Measurements from ENCODE around the gene ZNF384.
A peak's percentile ranks its signal among the peaks of the same experiment; 100 is the strongest.
"Not testable (repeated sequence)": the region's sequence is repeated elsewhere in the genome, so short reads cannot be mapped to it uniquely, and the experiment has no call there.

Gene ZNF384

GRCh38 chr12:6716874-6717437, 27.8 kb upstream of the ZNF384 start:
- POLR2A ChIA-PET: interaction anchor here (0.8 kb wide), 1 partner anchor 60 kb away, joined by 3 read pairs; no protein-coding TSS in a partner anchor

GRCh38 chr12:6716031-6716873, 27.1 kb upstream of the ZNF384 start:
- POLR2A ChIA-PET: interaction anchor here (0.8 kb wide), 1 partner anchor 61 kb away, joined by 3 read pairs; no protein-coding TSS in a partner anchor
- CTCF ChIA-PET; H3K27ac ChIP-seq (ENCODE audit: extremely low read depth, low read depth, low read length); H3K9me3 ChIP-seq (ENCODE audit: control insufficient read depth, insufficient read depth, low read depth, low read length); H3K4me3 ChIP-seq (ENCODE audit: low read depth, low read length); H3K36me3 ChIP-seq (ENCODE audit: control insufficient read depth in 2 of 2, insufficient read depth in 1 of 2, low read length in 2 of 2); H3K4me1 ChIP-seq (ENCODE audit: control insufficient read depth, insufficient read depth, low read length): not testable (repeated sequence)
- TF ChIP-seq SP2 (tag by site-specific recombination; IDR thresholded peaks at IDR 0.05): peak; percentile 11; the same call in 1 of the 2 replicates

More at GRCh38 chr12:6716874-6717437, 27.8 kb upstream of the ZNF384 start:
- Histone ChIP-seq H3K27ac (ENCODE audit: extremely low read depth, low read depth, low read length) (no peak overlapping the region), H3K9me3 (ENCODE audit: control insufficient read depth, insufficient read depth, low read depth, low read length) (no peaks in the 10 kb centered on the region), H3K4me1 (ENCODE audit: control insufficient read depth, insufficient read depth, low read length) (no peaks in the 10 kb centered on the region), H3K4me3 (ENCODE audit: low read depth, low read length) (no peak overlapping the region), H3K36me3 (ENCODE audit: control insufficient read depth in 2 of 2, insufficient read depth in 1 of 2, low read length in 2 of 2) (no peaks in the 10 kb centered on the region)
- CTCF ChIA-PET: interaction anchor here (0.6 kb wide), 1 partner anchor 96 kb away, joined by 3 read pairs; no protein-coding TSS in a partner anchor
- TF ChIP-seq FEZF1 (tag by site-specific recombination; IDR thresholded peaks at IDR 0.05) (no peak), ZNF169 (tag by site-specific recombination; IDR thresholded peaks at IDR 0.05) (no peak), ZNF114 (tag by site-specific recombination; IDR thresholded peaks at IDR 0.05) (no peak)

- Histone ChIP-seq H3K27ac (ENCODE audit: extremely low read depth, low read depth, low read length) (no peak overlapping the region), H3K36me3 (ENCODE audit: control insufficient read depth in 2 of 2, insufficient read depth in 1 of 2, low read length in 2 of 2) (no peaks in the 10 kb centered on the region), H3K9me3 (ENCODE audit: control insufficient read depth, insufficient read depth, low read depth, low read length) (no peaks in the 10 kb centered on the region), H3K4me3 (ENCODE audit: low read depth, low read length) (no peak overlapping the region), H3K4me1 (ENCODE audit: control insufficient read depth, insufficient read depth, low read length) (no peaks in the 10 kb centered on the region)
- CTCF ChIA-PET: interaction anchor here (1.3 kb wide), 1 partner anchor 12 kb away, joined by 3 read pairs; no protein-coding TSS in a partner anchor
- no peak for TF ChIP-seq ZNF398 (tag by site-specific recombination; IDR thresholded peaks at IDR 0.05)
- TF ChIP-seq ZNF747 (tag by site-specific recombination; IDR thresholded peaks at IDR 0.05): no peak
- TF ChIP-seq ZNF768 (tag by site-specific recombination; IDR thresholded peaks at IDR 0.05): no peak
- TF ChIP-seq TRIM28 (IDR thresholded peaks at IDR 0.05; ENCODE audit: borderline replicate concordance, low read length): no peak
- TF ChIP-seq ZEB2 (tag by site-specific recombination; IDR thresholded peaks at IDR 0.05): no peak
- no peak for TF ChIP-seq SCRT1 (tag by site-specific recombination; IDR thresholded peaks at IDR 0.05; ENCODE audit: borderline replicate concordance)
- TF ChIP-seq ELK4 (IDR thresholded peaks at IDR 0.05; ENCODE audit: borderline replicate concordance, low read depth, low read length): no peak
- TF ChIP-seq ZFP37 (tag by site-specific recombination; IDR thresholded peaks at IDR 0.05): no peak
- no peak for TF ChIP-seq ZBTB1 (tag by site-specific recombination; IDR thresholded peaks at IDR 0.05)
- POLR2A ChIA-PET: interaction anchor here (0.9 to 2.2 kb wide), 3 partner anchors 10 to 15 kb away, joined by 3 to 8 read pairs (median 3); no protein-coding TSS in a partner anchor
Measured at GRCh38 chr12:6708960-6709394, 19.8 kb upstream of the ZNF384 start.

GRCh38 chr12:6708351-6708750, 19.2 kb upstream of the ZNF384 start:
- H3K4me3 ChIP-seq (ENCODE audit: low read depth, low read length); H3K36me3 ChIP-seq (ENCODE audit: control insufficient read depth in 2 of 2, insufficient read depth in 1 of 2, low read length in 2 of 2); H3K4me1 ChIP-seq (ENCODE audit: control insufficient read depth, insufficient read depth, low read length); CTCF ChIA-PET; H3K9me3 ChIP-seq (ENCODE audit: control insufficient read depth, insufficient read depth, low read depth, low read length); H3K27ac ChIP-seq (ENCODE audit: extremely low read depth, low read depth, low read length): not testable (repeated sequence)
- POLR2A ChIA-PET: interaction anchor here (2.2 kb wide), 1 partner anchor 15 kb away, joined by 8 read pairs; no protein-coding TSS in a partner anchor
